Activated naive CD4-positive, alpha-beta T cell (primary cell): Measurements from ENCODE around the gene KCNK16.

Experiments
- DNase-seq, 4 experiments: peaks; one replicate each; lab custom pipeline; 2025; lab: John Stamatoyannopoulos, UW

KCNK16 gene

DNA sequence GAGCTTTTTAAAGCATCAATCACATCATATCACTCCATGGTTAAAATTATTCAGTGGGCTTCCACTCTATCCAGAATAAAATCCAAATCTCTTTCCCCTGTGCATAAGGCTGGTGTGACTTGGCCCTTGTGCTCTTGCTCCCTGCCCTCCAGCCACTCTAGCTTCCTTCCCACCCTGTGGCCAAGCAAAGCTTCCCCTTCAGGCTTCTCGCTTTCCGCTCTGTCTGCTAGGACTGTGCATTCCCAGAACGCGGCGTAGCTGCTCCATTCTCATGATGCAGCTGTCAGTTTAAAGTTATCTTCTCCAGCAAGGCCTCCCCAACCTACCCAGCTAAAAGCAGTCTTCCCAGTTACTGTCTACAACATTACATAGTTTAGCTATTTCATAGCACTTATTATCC, 19.4 kb upstream of the KCNK16 start:
- DNase-seq, result no peak

GRCh38 chr6:39341352-39341751, 18.9 kb upstream of the KCNK16 start:
- no peak for DNase-seq

DNA sequence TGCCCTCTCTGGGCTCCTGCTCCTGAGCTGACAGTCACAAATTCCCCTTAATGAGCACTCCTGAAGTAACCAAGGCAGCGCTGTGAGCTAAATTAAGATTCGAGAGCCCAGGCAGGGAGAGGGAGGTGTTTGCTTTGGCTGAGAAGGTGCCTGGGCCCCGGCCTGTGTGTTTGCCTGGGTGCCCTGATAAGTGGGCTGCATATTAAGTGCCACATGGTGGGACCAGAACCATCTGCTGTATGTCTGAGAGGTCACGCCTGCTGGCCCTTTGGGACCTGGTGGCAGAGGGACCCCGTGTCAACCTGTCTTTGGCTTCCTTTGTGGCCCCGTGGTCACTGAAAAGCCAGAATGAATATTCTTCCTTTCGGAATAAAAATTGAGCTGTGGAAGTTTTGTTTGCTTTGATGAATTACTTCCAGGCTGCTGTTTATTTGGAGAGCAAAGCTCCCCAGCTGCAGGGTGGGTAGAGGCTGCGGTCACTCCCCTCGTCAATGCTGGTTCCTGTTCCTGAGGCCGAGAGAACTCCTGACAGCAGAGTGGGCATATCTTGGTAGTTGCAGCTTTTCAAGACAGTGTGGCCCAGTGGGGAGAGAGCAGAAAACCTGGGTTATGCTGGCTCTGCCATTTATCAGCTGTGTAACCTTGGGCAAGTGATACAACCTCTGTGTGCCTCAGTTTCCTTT, 17.5 kb upstream of the KCNK16 start:
- DNase-seq, result no peak

DNA sequence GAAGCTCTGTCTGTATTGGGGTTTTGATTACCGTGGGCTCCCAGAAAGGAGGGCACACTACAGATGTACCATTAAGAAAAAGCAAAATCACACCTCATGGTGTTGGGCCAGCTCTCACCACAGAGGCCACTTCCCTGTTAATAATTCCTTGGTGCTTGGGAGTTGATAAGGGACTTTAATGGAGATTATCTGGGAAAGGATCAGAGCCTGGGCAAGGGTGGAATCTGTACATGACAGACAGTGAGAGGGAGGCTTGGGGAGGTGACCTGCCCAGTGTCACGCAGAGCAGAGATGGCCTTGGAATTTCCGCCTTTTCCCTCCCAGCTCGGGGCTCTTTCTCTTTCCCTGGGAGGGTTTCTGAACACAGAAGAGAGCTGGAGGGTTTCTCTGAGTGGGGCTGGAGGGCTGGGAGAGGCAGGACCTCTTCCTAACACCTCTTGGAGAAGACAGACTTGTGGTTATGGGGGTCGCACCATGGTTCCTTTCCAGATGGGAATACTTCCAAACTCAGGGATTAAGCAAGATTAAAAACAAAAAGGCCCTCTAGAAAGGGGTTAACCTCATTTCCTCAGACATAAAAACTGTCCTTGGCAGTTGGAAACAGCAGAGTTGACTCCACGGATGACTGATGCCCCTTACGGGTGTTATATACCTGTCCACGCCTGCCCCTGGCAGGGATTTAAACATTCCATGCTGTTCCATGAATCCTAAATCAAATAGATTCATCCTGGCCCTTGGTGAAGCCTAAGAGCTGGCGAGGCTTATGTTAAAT, 16.8 kb upstream of the KCNK16 start:
- no peak for DNase-seq

DNA sequence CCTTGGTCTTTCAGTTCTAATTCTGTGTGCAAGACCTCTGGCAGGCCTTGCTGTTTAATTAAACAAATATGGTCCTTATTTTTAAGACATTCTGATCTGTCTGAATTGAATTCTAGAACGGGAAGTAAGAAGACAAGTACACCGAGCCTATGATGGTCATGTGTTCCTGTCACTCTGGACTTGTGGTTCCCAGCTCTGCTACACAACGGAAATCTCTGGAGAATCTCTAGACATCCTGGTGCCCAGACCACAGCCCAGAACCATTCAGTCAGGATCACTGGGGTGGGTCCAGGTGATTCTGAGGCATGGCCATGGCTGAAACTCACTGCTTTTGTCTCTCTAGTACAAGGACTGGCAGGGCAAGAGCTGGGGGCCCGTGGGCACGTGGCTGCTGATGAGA, 15.9 kb upstream of the KCNK16 start:
- no peak for DNase-seq

DNA sequence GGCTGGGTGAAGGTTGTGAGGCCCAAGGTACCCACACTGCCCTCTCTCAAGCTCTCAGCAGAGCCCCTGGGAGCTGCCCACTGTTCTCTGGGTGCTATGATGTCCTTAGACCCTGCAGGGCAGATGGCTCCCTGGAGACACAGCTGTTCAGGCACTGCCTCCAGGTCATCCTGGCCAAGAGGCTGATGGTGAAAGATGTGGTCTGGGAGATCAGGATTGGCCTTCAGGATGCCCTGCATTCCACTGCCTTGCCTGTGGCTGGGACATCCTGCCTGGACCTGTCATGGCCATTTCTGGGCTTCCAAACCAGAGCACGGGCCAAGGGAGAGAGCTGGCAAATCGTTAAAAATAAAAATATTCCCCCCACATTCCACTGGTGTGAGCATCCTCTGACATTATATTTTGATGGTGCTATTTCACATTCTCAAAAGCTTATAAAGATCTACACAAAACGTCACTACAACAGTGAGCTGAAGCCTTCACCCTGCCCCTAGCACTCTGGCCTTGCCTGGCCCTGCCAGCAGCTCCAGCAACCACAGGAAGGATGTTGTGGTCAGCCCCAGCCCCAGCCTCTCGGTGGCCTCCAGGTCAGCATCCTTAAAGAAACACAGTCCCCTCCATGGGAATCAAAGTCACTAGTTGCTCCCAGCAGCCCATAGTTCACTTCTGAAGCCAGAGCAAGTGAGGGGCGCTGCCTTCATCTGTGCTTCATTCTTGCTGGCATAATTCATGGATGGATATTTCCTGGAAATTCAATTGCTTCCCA, 13.5 kb upstream of the KCNK16 start:
- no peak for DNase-seq

DNA sequence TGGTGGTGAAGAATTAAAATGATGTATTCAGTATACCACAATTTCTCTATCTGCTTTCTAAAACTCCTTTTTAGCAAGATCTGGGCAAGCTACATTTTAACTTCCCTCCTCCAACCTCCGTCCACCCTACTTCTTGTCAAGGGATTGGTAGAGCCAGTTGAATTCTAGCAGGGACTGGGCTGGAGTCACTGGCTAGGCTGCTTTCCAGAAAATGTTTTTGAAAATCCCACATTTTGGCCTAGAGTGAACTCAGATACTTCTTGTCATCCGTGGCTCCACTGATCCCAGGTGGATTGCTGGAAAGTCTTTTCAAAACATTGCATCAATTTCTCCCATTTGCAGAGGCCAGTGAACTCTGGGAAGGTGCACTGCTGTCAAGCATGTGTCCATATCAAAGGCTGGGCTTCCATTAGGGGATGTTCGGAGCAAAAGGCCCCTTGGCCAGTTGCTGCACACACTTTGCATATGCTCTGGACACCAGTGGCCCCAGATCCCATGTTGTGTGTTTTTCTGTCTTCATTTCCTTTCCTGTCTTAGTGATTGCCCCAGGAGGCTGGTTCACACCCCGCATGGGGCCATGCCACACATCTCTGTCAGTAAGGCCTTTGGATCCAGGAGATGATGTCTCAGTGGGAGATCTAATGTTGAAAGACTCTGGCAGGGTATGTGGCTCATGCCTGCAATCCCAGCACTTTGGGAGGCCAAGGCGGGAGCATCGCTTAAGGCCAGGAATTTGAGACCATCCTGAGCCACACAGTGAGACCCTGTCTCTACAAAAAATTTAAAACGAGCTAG, 11.3 kb upstream of the KCNK16 start:
- no peak for DNase-seq

- no peak for DNase-seq
These were observed 8.0 kb upstream of the KCNK16 start for GRCh38 chr6:39330476-39330875.

DNA sequence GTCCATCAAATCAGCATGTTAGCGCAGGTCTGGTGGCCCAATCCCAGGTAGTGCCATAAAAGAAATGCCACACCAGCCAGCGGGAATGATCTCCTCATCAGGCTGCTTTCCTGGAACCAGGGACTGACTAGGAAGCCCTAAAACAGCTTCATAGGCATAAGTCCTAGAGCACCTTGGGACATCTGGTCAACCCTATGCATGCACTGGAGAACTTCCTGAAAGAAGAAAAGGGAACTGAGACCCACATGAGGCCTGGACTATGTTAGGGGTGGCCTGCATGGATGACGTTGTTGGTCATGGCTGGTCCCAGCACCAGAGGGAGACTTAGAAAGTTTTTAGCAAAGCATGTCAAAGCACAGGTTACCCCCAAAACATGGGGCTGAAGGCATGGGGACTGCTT, 7.6 kb upstream of the KCNK16 start:
- no peak for DNase-seq

DNA sequence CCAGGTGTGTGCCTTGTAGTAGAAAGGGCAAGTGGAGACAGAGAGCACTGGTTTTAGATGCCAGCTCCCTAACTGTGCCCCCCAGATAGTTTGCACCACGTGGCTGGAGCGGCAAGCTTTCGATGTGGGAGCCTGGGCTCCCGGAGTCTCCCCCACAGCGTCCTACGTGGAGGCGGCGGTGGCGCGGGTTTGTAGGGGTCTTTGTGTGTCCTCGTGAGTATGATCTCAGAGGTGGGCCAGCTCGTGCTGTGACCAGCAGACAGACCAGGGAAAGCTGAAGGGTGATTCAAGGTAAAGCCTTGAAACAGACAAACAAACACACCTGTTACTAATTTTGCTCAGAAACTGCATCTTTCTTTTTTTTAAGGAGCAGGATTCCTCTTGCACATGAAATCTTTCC, 5.6 kb upstream of the KCNK16 start:
- no peak for DNase-seq

DNA sequence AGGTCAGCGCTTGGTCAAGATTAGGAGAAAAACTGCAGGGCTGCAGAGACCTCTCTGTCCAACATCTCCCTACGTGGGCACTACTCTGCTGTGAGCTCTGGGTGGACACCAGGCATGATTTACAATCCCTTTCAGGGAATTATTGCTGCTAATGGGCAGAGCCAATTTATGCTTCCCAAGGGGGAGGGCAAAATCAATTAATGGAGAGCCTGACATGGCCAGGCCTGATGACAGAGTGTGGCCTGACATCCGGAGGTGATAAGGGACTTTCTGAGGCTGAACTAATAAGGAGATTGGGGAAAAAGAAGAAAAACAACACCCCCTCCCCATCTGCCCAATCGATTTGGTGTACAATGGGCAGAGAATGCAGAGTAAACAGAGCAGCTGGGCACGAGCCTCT, 5.0 kb upstream of the KCNK16 start:
- DNase-seq, result no peak

DNA sequence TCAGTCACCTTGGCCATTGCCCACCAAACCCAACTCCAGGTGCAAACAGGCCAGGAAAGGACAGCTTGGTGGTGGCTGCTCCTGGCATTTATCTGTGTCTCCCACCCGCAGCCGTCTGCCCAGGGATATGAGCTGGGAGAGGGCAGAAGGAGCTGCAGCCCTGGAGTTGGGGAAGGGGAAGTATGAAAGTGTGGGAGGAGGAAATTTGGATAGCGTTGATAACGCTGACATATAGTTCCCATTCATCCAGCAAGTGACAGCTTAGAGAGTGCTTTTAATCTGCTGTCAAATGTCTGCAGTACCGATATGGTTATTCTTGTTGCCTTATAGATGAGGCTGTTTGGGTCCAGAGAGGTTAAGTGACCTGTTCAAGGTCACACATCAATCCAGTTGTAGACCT, 741 bp downstream of the KCNK16 start:
- DNase-seq, result no peak

DNA sequence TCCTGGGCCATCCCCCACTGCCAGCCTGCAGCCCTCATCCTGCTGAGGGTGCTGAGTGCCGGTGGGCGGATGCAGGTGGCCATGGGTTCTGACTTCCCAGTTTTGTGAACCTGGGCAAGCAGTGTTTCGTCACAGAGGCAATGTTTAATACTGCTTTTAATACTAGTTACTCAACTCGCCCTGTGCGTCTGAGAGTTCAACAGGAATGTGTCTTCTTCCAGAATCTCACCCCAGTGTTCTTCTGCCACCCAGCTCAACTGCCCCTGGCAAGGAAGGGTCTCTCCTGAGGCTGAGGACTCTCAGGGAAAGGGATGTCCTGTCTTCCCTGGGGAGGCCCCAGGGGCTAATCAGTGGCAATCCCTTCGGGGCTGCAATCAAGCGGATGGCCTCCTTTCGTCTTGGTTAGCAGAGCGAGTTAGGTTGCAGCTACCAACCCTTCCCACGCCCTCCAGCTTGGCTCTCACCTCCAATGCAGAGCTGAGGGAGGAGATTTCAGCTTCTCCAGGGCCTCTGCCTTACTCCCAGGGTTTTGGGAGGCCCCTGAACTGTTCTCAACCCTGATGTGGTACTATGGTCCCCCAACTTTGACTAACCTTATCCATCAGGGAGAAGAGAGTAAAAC, 2.0 kb downstream of the KCNK16 start:
- no peak for DNase-seq

GRCh38 chr6:39319621-39320362, 2.7 kb downstream of the KCNK16 start:
- no peak for DNase-seq

GRCh38 chr6:39317256-39317655, 5.2 kb downstream of the KCNK16 start:
- no peak for DNase-seq

- DNase-seq, result no peak
These were observed 8.2 kb downstream of the KCNK16 start, which contains the start of gene KCNK17 for GRCh38 chr6:39314273-39314795. KCNK17 (minus strand) TSS chr6:39314419; CDS start chr6:39314320, 99 bp downstream.

DNA sequence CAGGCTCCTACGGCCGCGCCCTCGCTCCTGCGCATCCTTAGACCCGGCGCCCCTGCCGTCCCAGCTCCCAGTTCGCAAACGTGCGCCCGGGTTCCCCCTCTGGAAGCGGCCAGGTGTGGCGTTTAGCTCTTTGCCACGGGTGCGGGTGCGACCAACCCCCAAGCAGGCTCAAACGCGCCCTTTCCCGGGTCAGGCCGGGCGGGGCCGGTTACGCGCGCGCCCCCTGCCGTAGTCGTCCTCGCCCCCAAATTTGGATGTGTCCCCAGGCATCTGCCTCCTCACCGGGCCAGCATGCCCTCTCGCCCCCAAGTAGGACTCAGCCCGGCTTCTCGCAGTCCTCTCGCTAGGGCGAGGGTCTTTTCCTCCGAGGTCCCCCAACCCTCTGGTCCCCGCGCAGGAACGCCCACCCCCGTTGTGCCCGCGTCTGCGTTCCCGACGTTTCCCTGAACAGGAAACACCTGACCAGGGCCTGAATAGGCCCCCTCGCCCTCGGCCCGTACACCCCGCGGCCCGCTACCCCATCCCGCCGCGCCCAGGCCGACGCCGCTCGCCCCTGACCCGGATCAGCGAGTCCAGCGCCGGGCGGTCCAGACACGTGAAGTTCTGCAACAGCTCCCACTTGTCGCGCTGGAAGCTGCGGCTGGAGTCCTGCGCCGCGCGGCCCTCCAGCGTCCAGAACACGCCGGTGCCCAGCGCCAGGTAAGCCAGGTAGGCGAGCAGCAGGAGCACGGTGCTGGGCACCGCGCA, 8.8 kb downstream of the KCNK16 start:
- no peak for DNase-seq

DNA sequence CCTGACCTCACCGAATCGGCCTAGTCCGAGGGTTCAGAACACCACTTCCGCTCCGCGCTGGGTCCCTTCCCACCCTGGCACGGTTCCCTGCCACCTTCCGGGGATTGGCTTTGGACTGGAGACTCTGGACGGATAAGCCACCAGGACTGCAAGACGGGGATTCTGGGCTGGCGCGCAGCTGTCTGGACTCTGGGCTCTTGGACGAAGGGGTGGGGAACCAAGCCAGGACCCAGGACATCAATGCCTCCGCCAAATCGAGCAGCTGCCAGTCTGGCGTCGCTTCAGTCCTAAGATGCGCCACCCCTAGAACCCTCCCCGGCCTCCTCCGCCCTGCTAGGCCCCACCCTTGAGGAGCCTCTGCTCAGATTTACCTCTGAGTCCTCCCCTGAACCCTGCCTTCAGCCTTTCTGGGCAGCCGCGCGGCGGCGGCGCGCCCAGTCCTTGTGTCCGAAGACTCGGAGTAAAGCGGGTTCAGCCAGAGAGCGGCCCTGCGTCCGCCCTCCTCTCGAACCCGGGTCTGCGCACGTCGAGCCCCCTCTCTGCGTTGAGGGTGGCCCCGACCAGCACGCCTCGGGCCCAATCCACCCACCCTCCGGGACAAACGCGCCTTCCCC, 9.5 kb downstream of the KCNK16 start:
- DNase-seq, result no peak

DNA sequence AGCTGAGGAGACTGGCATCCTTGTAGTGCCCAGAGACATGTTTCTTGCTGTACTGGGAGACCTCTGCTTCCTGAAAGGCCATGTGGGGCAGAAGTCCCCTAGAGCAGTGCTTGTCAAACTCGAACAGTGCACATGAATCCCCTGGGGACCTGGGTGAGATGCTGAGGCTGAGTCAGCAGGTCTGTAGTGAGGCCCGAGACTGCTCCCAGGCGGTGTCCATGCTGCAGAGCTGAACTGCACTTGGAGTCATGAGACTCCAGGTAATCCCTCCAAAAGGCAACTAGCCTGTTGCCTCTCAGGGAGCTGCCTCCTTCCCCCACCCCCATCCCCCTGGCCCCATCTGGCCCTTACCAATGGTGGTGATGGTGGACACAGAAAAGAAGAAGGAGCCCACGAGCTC, 12.0 kb downstream of the KCNK16 start:
- no peak for DNase-seq
